Midbrain (tissue), 1 donor: ENCODE measurements around the gene GZMA.

Experiments used
- DNase-seq: peaks from one replicate; lab custom pipeline; 2025; lab: John Stamatoyannopoulos, UW

GZMA gene

DNA sequence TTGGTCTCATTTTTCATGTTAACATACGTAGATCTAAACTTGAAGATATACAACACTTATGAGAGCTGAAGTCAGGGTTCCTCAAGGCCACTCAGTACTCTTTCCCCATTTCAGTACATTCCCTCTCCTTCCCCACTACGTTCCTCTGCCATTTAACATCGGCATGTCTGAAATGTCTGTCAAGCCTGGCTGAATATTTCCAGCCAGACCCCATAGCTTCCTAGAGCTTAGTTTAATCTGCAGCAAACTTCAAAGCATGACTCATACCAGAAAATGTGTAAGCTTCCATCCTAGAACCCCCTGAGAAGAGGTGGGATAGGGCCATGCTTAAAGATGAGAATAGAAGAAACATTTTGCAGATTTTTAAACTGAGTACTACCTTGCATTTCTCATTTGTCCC is 6.2 kb downstream of the GZMA start:
- no peak for DNase-seq

DNA sequence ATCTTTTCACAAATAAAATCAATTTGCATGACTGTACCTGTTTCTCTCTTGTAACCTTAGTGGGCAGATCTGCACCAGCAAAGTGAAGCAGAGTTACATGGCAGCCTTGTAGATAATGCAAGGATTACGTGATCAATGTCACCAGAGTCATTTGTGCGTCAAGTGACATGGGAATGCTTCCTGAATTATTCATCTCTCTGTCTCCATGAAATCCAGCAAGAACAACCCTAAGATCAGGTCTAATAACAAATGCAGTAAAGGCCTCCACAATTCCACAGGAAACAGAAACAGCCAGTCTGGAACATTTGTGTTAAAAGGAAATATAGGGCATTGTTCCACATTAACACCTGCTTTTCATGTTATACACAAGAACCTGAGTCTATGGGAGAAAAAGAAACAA is 7.8 kb downstream of the GZMA start:
- DNase-seq: no peak

DNA sequence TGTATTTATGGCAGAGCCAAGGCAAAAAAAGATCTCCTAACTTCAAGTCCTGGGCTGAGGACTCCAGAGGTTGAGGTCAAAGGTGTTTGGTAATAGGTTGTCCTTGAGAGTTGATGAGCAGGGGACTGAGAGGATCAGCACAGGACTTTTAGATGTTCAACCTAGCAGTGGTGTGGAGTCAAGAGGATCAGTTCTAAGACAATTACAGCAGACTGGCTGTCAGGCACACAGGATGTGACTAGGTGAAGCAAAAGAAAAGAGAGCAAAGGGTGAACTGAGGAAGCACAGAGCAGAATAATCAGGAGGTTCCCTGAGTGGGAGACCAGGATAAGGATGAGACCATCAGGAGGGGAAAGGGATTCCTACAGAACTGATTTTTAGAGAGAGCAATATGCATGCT is 10.9 kb downstream of the GZMA start:
- DNase-seq: no peak

DNA sequence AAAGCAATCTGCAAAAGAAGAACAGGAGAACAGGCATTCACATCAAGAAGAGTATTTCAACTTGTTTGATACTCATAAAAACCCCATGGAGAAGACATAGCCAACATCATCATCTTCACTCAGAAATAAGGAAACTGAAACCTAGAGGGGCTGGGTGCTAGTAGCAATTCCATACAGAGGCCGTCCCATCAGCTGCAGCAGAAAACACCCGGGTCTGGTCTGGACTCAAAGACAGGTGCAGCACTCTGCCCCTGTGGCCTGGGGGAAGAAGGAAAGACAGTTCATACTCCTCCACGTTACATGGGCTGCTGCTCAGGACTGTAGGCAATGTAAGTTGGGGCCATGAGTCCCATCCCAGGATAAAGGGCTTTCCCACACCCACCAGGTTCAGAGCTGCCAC is 11.6 kb downstream of the GZMA start:
- DNase-seq: no peak

DNA sequence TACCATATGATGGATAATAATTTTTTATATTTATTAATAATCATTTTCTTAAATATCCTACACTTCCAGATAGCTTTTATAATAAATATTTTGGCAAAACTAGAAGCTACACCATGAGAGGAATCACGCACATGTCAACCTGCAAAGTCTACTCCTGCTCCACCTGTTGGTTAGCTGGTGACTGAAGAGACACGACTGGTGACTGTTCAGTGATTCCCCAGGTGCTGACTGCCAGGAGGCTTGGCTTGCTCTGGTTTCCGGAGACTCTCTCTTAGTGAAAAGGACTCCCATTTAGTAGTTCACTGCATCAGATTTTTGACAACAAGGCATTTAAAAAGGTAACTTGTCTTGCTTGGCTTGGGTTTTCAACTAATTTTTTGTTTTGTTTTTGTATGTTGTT is 20.9 kb downstream of the GZMA start:
- no peak for DNase-seq

DNA sequence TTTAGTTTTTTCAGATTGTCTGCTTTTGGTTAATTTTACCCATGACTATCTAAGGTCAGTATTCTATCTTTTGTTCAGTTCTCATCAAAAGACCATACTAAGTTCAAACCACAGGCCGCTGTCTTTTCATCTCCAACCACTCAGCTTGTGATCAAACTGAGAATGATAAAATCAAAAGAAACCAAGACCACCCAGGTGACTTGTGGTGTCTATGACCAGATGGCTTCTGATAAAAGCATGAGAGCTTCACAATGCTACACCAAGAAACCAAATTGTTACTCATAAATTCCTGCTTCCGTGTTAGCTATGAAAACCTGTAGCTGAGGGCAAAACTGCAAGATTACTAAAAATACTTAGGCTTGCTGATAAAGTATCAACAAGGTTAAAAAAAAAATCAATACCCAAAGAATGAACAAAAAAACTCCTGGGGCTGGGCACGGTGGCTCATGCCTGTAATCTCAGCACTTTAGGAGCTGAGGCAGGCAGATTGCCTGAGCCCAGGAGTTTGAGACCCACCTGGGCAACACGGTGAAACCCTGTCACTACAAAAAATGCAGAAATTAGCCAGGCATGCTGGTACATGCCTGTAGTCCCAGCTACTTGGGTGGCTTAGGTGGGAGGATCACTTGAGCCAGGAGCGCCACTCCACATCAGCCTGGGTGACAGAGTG is 31.7 kb downstream of the GZMA start:
- DNase-seq: no peak

DNA sequence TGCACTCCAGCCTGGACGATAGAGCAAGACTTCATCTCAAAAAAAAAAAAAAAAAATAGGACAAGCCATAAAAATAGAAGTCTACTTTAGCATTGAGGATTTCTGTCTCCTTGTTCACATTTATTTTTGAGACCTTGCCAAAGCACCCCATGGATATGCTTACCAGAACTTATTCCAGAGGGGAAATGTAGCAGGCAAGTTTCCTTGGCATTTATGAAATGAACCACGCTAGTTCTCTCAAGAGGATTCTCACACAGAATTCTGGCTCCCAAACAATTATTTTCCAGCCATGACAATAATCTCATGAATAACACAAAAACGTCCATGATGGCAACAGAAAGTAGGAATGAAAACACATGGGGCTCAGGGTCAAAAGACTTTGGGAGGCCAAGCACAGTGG is 34.1 kb downstream of the GZMA start:
- DNase-seq: no peak

DNA sequence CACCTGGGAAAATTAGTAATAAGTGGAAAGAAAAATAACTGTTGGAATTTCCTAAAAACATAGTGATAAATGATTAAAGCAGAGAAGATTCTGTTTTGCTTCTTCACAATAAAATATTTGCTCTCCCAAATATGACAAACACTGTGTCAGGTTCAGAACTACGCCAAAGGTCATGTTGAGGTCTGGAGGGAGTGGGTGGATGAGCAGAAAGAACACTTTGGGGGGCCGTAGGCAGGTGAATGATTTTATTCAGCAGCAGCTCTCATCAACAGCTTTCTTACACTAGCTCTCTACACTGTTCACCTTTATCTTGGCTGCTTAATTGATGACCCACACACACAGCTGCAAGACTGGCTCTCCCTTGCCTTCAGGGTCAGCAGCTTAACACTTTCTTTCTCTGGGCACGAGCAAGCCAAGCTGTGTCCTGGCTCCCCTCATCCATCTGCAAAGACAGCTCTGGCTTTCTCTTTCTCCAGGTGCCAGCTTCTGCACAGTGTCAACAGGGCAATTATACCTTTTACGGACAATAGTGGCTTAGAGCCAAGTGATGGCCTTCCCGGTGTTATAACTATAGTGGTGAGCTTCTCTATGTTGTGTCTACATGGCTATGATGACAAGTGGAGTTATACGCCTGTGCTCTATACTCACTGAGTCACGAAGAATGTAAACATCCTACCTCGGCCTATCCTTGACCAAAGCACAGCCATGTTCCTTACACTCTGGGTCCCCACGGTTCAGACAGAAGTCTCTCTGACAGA is 38.6 kb downstream of the GZMA start:
- DNase-seq: no peak

DNA sequence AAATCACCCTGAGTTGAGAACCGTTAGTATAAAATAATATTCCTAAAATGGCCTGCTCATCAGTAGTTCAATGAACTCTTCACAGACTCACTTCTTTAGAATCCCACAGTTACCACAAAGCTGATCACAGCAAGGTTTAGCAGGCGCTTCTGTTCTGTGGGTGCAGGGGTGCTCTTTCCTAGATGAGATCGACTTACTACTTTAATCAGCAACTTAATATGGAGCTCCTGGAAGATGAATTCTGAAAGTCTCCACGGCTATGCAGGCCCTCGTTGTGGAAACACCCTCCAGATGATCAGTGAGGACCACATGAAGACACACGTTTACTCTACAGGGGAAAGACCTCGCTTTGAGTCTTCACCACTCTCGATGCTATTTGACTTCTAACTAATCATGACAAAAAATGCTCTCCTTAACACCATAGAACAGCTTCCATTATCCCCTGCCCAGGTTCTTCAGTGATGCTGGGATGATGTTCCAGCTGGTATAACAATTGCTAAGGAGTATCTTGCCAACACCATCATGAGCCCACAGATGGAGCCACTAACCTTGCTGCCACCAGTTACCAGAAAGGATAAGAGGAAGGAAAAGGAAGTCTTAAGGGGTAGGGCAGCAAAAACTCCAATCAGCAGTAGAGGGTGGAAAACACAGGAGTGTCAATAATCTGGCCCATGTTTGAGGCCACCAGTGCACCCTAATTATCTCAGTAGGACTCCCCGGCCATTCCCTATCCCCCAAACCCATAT is 39.7 kb downstream of the GZMA start:
- no peak for DNase-seq

DNA sequence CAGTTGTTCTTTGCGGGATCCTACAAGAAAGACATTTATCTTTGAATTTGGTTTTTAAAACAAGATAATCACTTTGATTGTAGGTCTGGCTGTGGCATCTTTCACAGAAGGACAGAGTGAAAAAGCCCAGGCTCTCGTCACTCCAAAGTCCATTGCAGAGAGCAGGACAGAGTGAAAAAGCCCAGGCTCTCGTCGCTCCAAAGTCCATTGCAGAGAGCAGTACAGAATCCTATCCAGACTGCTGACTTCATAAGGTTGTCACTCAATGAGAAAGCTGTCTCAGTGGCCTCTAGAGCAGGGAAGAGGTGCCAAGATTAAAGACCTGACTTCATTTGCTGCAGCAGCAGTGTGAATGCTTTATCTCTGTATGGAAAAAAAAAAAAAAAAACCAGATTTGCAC is 41.2 kb downstream of the GZMA start:
- no peak for DNase-seq

DNA sequence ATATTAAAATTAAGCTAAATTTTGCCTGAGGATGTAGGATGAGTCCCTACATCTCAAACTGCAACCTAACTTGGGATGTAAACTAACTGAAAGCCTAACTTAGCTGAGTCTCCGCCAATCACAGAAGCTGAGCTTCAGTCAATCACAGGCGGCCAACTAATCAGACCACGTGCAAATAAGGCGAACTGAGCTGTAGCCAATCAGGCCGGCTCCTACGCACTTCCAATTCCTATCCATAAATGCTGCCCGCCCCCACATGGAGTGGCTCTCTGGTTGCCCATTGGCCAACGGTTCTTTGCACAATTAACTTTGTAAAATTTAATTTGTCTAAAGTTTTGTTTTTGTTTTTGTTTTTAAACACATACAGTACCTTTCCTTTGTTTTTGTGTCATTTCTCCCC is 43.6 kb downstream of the GZMA start:
- DNase-seq: no peak

DNA sequence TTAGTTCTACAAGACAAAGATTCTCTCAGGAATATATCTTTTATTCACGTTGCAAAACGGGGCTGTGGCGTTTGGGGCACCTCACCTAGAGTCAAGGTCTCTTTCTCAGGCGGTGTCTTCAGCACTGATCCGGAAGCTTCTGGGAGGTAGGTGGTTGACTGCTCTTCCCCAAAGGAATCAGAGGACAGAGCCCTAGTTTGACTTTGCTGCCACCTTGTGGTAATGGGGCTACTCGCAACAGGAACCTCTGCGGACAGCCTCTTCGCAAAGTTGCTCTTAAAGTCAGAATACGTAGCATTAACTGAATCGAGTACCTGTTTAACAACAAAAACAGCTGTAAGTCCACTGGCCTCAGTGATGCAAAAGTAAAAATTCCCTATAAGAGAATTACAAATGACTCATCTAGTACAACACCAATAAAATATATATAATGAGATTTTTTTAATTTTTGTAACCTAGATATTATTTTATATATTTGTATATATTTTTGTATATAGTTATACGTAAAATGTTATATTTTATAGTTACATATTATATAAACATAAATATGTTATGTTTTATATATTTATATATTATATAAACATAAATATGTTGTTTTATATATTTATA is 44.2 kb downstream of the GZMA start:
- peak; percentile 83 for DNase-seq

DNA sequence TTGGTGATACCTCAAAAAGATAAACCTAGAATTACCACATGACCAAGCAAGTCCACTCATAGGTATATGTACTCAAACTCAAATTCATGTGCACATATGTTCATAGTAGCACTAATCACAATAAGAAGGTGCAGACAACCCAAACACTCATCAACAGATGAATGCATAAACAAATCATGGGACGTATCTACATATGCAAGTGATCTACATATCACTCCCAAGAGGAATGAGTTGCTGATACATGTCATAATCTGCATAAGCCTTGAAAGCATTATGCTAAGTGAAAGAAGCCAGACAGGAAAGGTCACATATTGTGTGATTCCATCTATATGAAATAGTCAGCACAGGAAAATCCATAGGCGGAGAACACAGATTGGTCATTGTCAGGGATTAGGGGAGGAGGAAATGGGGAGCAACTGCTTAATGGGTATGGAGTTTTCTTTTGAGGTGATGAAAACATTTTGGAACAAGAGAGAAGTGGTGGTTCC is 46.9 kb downstream of the GZMA start:
- DNase-seq: no peak

DNA sequence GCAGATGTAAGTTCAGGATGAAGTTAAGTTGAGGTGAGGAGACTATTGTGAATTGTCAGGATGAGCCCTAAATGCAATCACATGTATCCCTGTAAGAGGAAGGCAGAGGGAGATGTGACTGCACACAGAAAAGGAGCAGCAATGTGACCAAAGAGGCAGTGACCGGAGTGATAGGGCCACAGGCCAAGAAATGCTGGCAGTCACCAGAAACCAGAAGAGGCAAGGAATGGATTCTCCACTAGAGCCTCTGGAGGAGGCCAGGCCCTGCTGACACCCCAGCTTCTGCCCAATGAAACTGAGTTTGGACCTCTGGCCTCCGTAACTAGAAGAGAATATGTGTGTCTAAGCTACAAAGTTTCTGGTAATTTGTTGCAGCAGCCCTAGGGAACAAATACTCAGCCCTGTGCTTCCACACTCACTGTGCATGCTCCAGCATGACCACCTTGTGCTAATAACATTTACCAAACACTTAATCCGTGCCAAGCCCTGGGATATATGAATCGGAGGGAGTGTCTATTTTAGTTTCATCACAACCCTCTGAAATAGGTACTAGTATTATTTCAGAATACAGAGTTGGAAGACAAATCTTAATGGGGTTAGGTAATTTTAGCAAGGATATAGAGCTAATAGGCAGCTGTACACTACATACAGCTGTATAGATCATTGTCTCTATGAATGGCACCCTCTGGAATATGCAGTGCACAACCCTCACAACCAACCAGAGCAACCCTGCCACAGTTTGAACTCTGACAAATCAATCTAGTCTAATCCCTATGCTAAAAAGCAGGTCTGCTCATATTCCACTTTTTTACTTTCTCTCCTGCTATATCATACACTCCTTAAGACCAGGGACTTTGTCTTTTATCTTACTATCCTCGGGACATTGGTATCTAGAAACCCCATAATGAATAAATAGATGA is 49.7 kb downstream of the GZMA start:
- DNase-seq: no peak

DNA sequence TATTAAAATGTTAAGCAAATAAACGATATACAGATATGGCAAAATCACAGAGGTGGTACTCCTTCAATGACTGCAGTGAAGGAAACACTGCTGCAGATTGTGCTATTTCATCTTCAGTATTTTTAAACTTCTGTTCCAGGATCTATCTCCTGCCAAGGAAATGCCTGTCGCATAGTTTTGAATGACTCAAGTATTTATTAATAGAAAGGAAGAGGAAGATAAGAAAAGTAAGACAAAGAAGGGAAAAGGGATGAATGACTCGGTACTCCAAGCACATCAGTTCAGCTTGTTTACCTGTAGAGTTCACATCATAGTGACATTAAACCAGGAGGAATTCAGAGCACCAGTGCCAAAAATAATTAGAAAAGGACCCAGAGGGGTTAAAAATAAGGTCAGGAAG is 52.4 kb downstream of the GZMA start:
- DNase-seq: no peak
